GM18507 (cell line): Measurements from ENCODE around the gene NSMCE4A.
A peak's percentile ranks its signal among the peaks of the same experiment; 100 is the strongest.

ENCODE experiments used
- DNase-seq: peaks from one replicate; pipeline ENCODE4 v3.0.0; 2011; ENCODE audit warnings: low read depth; ENCODE audit not compliant: insufficient read length; ENCODE audit errors: extremely low spot score
- FAIRE-seq: peaks from 2 replicates; lab custom pipeline; 2011; peaks lifted over from hg19 to GRCh38; lab: Jason Lieb, UNC

NSMCE4A gene

DNA sequence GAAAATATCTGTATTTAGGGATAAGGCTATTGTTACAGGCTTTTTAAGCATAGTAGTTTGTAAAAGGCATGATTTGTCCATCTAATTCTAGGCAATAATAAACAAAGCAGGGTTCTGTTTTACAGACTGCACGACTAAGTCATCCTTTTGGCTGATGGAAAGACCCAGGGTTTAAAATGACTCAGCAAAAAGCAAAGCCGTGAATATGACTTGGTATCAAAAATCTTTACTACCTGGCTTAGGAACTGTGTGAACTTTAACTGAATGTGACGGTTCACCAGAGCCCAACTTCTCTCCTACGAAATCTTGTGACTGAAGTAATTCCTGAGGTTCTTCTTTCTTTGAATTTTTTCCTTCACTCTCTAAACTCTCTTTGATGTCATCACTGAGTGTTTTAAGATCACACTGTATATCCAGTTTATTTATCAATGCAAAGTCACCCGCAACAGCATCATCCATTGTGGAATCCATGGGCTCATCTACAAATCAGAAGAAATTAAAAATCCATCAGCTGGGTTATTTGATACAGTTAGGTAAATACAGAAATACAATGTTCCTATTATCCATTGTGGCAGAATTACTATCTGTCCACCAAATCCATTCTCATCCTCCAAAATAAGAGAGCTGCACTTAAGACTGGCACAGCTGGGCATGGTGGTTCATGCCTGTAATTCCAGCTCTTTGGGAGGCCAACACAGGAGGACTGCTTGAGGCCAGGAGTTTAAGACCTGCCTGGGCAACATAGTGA is 64.2 kb downstream of the NSMCE4A start:
- FAIRE-seq: peak; percentile 64

More for the DNA sequence above, 64.2 kb downstream of the NSMCE4A start:
- DNase-seq: no peak
